ENCODE measurements around the gene TANK. TPM values are rescaled to one million over a fixed set of nuclear protein-coding genes. Genes with fewer than 3 reads are reported as not detected.

TANK gene
- total RNA-seq, 1 donor from 2014 or later, result 33.6 TPM

GRCh38 chr2:161120775-161121174 lies 39.5 kb upstream of the TANK start:
- no peak for TF ChIP-seq CTCF (IDR thresholded peaks at IDR 0.05; ENCODE audit: insufficient read depth, low read length, poor library complexity, severe bottlenecking)
- Histone ChIP-seq H3K27me3 (ENCODE audit: control insufficient read depth, insufficient read depth, low read length) (no peaks in the 10 kb centered on the region), H3K36me3 (ENCODE audit: control insufficient read depth, insufficient read depth, low read length) (no peaks in the 10 kb centered on the region), H3K4me3 (ENCODE audit: low read depth, low read length) (no peak overlapping the region)
- DNase-seq (ENCODE audit: low read depth), result no peak

GRCh38 chr2:161121622-161122021 lies 38.6 kb upstream of the TANK start:
- no peaks in the 10 kb centered on the region for H3K27me3 ChIP-seq (ENCODE audit: control insufficient read depth, insufficient read depth, low read length)
- H3K4me3 ChIP-seq (ENCODE audit: low read depth, low read length), result no peak overlapping the region
- H3K36me3 ChIP-seq (ENCODE audit: control insufficient read depth, insufficient read depth, low read length), result no peaks in the 10 kb centered on the region
- no peak for DNase-seq (ENCODE audit: low read depth)
- TF ChIP-seq CTCF (IDR thresholded peaks at IDR 0.05; ENCODE audit: insufficient read depth, low read length, poor library complexity, severe bottlenecking), result no peak

- no peaks in the 10 kb centered on the region for H3K36me3 ChIP-seq (ENCODE audit: control insufficient read depth, insufficient read depth, low read length)
- H3K27me3 ChIP-seq (ENCODE audit: control insufficient read depth, insufficient read depth, low read length), result no peaks in the 10 kb centered on the region
- H3K4me3 ChIP-seq (ENCODE audit: low read depth, low read length), result no peak overlapping the region
- DNase-seq (ENCODE audit: low read depth), result peak; percentile 83
- no peak for TF ChIP-seq CTCF (IDR thresholded peaks at IDR 0.05; ENCODE audit: insufficient read depth, low read length, poor library complexity, severe bottlenecking)
Observed at GRCh38 chr2:161122772-161123530, 37.3 kb upstream of the TANK start.

GRCh38 chr2:161123531-161124030 lies 36.6 kb upstream of the TANK start:
- Histone ChIP-seq H3K4me3 (ENCODE audit: low read depth, low read length) (no peak overlapping the region), H3K36me3 (ENCODE audit: control insufficient read depth, insufficient read depth, low read length) (no peaks in the 10 kb centered on the region), H3K27me3 (ENCODE audit: control insufficient read depth, insufficient read depth, low read length) (no peaks in the 10 kb centered on the region)
- DNase-seq (ENCODE audit: low read depth), result no peak
- no peak for TF ChIP-seq CTCF (IDR thresholded peaks at IDR 0.05; ENCODE audit: insufficient read depth, low read length, poor library complexity, severe bottlenecking)

GRCh38 chr2:161124201-161124600 lies 36.0 kb upstream of the TANK start:
- Histone ChIP-seq H3K27me3 (ENCODE audit: control insufficient read depth, insufficient read depth, low read length) (no peaks in the 10 kb centered on the region), H3K36me3 (ENCODE audit: control insufficient read depth, insufficient read depth, low read length) (no peaks in the 10 kb centered on the region), H3K4me3 (ENCODE audit: low read depth, low read length) (no peak overlapping the region)
- no peak for TF ChIP-seq CTCF (IDR thresholded peaks at IDR 0.05; ENCODE audit: insufficient read depth, low read length, poor library complexity, severe bottlenecking)
- no peak for DNase-seq (ENCODE audit: low read depth)

- Histone ChIP-seq H3K27me3 (ENCODE audit: control insufficient read depth, insufficient read depth, low read length) (no peaks in the 10 kb centered on the region), H3K4me3 (ENCODE audit: low read depth, low read length) (no peak overlapping the region), H3K36me3 (ENCODE audit: control insufficient read depth, insufficient read depth, low read length) (no peaks in the 10 kb centered on the region)
- DNase-seq (ENCODE audit: low read depth), result no peak
- no peak for TF ChIP-seq CTCF (IDR thresholded peaks at IDR 0.05; ENCODE audit: insufficient read depth, low read length, poor library complexity, severe bottlenecking)
Observed at GRCh38 chr2:161128885-161129284, 31.3 kb upstream of the TANK start.

Data from kidney epithelial cell (primary cell).